Fibroblast of the conjunctiva (primary cell): Measurements from ENCODE around the gene HOXB7.
A peak's percentile ranks its signal among the peaks of the same experiment; 100 is the strongest.

Experiments
- DNase-seq: peaks from one replicate; pipeline ENCODE4 v3.0.0-alpha.2; 2010; ENCODE audit warnings: low read depth

Gene HOXB7

GRCh38 chr17:48623583-48623982 is 12.8 kb upstream of the HOXB7 start:
- no peak for DNase-seq

- no peak for DNase-seq
Measured at GRCh38 chr17:48622857-48623256, 12.0 kb upstream of the HOXB7 start.

GRCh38 chr17:48621410-48622392 is 10.9 kb upstream of the HOXB7 start:
- no peak for DNase-seq

- no peak for DNase-seq
Measured at GRCh38 chr17:48620461-48621139, 9.8 kb upstream of the HOXB7 start.

- DNase-seq, result no peak
Measured at GRCh38 chr17:48619826-48620449, 9.1 kb upstream of the HOXB7 start.

- DNase-seq, result peak; percentile 49
Measured at GRCh38 chr17:48618256-48618896, 7.6 kb upstream of the HOXB7 start.

GRCh38 chr17:48617471-48618255 is 6.8 kb upstream of the HOXB7 start:
- DNase-seq, result no peak

- no peak for DNase-seq
Measured at GRCh38 chr17:48616717-48617470, 6.1 kb upstream of the HOXB7 start.

- no peak for DNase-seq
Measured at GRCh38 chr17:48615963-48616716, 5.3 kb upstream of the HOXB7 start.

GRCh38 chr17:48615047-48615962 is 4.5 kb upstream of the HOXB7 start, which contains the start of gene HOXB8:
Gene HOXB8 (minus strand): TSS chr17:48615292. CDS start chr17:48614704, 588 bp downstream.
- no peak for DNase-seq

- DNase-seq, result no peak
Measured at GRCh38 chr17:48613862-48614694, 3.3 kb upstream of the HOXB7 start.

GRCh38 chr17:48612854-48613691 is 2.3 kb upstream of the HOXB7 start:
- DNase-seq, result no peak

GRCh38 chr17:48612456-48612853 is 1.6 kb upstream of the HOXB7 start:
- no peak for DNase-seq

GRCh38 chr17:48611681-48612455 is 1.1 kb upstream of the HOXB7 start:
- DNase-seq, result no peak

- DNase-seq, result no peak
Measured at GRCh38 chr17:48611213-48611612, 396 bp upstream of the HOXB7 start.

- no peak for DNase-seq
Measured at GRCh38 chr17:48609759-48610281, 997 bp downstream of the HOXB7 start.
